RPMI8226 (cell line): ENCODE measurements around the gene CAMK4.

ENCODE experiments used
- DNase-seq: peaks from one replicate; pipeline ENCODE4 v3.0.0-alpha.2; 2015

CAMK4 gene

DNA sequence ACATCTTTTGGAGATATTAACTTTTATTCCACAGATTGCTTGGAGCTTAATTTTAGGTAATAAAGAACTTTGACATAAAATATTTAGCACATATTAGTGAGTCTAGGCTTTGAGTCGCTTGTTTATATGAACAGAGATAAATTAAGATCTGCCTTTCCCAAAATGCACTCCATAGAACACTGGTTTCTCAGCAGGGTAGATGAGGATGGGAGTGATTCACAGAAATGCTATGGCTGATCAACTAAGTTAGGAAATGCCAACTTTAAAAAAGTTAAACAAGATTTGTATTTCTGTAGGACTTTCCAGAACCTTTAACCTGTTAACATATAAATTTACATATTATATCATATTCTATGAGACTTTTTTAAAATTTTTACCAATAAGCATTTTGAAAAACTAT, 222.9 kb downstream of the CAMK4 start:
- DNase-seq = no peak

GRCh38 chr5:111447822-111448221, 223.6 kb downstream of the CAMK4 start:
- no peak for DNase-seq

DNA sequence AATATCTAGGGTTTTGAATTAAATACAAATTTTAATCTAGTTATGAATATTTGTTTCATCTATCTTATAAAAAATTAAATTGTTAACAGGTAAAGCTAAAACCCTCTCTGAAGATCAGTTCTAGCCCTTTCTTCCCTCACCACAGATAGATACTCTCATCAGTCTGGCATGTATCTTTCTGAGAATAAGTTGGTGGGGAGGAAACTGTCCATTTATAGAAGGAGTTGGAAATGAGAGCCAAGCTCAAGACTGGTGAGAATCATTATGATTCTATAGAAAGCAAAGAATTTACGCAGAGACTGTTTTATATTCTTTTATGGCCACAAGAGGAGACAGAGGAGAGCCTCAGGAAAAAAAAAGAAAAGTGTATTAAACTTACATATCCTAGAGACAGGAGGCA, 229.1 kb downstream of the CAMK4 start:
- DNase-seq = no peak

DNA sequence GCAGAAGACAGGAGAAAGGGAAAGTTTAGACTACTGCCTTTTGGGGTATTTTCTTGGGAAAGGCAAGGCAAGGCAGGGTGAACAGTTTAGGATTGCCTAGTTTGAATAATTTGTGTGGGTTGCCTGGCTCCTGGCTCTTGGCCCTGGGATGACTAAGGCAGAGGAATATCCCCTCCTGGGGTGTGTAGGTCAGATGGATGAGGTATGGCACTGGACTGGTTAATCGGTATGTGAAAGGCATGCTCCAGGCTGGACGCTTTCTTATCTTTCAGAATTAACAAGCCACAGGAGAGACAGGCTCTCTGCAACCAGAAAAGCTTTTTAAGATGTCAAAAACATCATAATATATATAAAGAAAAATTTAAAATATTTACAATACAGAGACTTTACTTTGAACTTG, 229.6 kb downstream of the CAMK4 start:
- no peak for DNase-seq

DNA sequence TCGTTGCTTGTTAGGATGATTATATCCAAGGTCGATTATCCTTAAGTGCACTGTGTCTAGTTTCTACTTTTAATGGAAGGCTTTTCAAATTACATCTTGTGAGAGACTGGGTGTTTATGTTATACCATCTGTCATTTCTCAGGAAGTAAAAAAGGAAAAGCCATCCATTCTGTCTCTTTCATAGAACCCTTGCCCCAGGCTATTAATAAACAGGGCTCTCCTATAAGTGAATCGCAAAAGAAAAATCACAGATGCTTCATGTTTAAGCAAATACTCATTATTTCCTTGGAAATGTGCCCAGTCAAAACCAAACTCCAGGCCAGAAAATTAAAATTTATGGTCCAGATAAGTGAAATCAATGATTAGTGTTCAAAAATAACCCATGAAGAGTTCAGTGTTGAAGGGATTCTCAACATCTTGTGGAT, 230.0 kb downstream of the CAMK4 start:
- no peak for DNase-seq

GRCh38 chr5:111454776-111455175, 230.6 kb downstream of the CAMK4 start:
- no peak for DNase-seq

DNA sequence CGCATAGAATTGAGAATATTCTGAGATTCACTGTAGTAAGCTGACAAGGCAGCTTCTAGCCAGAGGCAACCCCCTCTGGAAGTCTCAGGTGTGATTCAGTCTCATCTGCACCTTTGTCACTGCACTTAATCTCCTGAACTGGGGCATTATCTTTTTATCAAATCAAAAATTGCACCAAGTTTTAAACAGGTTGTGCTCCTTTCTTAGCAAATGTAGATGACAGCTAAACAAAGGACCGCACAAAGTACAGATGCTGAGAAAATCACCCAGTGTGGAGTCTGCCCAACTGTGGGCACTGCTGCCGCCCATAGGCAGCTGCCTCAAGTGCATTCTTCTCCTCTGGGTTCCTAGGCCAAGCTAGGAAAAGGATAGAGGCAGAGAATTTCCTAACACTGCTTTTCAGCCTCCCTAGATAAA, 237.1 kb downstream of the CAMK4 start:
- peak; percentile 20 for DNase-seq

- DNase-seq = no peak
Observed at GRCh38 chr5:111461934-111462333, 237.8 kb downstream of the CAMK4 start.

DNA sequence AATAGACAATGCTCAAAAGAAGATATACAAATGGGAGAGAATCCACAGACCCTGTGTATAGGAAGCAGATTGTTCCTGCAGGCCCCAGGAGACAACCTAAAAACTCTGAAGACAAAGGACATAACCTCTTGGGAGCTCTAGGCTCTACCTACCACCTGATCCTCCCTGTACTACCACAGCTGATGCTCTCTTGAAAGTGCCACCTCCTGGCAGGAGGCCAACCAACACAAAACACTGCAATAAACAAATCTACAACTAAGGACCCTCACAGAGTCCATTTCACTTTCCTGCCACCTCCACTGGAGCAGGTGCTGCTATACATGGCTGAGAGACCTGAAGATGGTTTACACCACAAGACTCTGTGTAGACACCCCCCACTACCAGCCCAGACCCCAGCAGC, 239.1 kb downstream of the CAMK4 start:
- no peak for DNase-seq

DNA sequence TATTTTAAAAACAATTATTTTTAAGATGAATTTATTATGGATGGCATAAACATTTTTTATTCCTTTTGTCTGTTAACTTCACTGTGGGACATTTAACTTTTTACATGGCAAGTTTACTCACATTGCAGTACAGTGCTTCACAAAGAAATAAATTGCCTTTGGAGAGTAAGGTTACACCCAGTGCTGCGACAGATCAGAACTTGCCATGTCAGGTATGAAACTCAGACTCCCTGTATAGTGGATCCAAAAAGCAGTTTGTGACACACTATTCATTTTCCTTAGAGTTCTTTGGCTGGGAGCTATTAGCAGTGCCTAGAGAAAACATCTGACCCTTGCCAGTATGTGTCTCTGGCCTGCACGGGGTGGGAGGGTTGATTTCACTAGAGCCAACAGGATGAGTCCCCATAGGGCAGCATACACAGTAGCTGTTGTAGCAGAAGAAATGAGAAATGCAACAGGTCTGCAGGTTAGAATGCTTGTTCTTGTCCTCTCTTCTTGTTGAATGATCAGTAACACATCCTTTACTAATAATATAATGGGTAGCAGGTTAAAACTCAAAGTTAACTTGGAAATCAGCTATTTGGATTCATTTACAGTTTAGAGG, 245.2 kb downstream of the CAMK4 start:
- no peak for DNase-seq

GRCh38 chr5:111469903-111470302, 245.7 kb downstream of the CAMK4 start:
- DNase-seq = peak; percentile 12

DNA sequence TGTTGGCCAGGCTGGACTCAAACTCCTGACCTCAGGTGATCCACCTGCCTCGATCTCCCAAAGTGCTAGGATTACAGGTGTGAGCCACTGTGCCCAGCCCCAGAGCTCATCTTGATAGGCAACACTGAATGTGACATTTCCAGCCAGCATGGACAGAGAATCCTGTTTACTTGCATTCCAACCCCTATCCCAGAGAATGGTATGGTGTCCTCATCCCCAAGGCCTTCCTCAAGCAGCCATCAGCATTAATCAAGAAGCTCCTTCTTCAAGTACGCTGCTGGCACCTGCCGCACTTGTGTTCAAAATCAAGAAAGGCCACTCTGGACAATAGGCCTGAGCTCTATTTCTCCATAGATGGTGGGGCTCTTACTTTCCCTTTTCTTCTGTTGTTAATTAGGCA, 247.9 kb downstream of the CAMK4 start:
- DNase-seq = no peak

DNA sequence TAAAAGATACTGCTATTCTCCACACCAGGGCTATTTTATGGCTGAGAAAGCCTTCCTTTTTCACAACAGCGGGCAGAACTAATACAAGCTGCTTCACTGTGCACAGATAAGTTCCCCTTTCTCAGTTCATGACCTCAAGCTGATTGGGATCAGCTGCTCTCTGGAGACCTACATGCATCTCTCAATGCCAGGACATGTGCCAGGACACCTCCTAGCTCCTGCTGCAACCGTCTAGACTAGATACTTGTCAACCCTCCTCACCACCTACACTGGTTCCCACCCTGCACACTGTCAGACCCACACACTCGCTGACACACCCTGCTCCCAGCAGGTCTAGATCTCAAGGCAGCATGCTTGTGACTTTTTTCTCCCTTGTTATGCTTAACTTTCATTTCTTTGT, 248.4 kb downstream of the CAMK4 start:
- DNase-seq = no peak

DNA sequence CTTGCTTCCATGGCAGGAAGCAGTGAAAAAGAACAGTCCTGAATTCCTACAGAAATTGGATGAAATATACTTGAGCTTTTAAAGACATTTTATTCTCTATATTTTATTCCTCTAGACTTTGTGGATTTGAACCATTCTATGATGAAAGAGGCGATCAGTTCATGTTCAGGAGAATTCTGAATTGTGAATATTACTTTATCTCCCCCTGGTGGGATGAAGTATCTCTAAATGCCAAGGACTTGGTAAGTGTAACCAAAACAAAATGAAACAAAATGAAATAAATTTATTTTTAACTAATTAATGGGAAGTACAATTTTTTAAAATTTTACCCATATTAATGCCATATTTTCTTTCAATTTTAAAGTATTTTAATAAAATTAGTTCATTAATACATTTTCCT, 254.1 kb downstream of the CAMK4 start:
- DNase-seq = no peak

DNA sequence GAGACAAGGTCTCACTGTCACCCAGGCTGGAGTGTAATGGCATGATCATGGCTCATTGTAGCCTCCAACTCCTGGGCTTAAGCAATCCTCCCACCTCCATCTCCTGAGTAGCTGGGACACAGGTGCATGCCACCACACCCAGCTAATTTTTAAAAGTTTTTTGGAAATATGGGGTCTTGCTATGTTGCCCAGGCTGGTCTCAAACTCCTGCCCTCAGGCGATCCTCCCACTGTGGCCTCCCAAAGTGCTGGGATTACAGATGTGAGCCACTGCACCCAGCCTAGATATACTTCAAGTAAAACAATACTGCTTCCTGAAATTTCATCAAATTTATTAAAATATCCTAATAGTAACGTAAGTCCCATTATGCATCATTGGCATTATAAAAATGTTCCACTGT, 254.7 kb downstream of the CAMK4 start:
- DNase-seq = no peak

- no peak for DNase-seq
Observed at GRCh38 chr5:111480346-111480745, 256.2 kb downstream of the CAMK4 start.

- no peak for DNase-seq
Observed at GRCh38 chr5:111486055-111486454, 261.9 kb downstream of the CAMK4 start.

- no peak for DNase-seq
Observed at GRCh38 chr5:111486926-111487325, 262.7 kb downstream of the CAMK4 start.

DNA sequence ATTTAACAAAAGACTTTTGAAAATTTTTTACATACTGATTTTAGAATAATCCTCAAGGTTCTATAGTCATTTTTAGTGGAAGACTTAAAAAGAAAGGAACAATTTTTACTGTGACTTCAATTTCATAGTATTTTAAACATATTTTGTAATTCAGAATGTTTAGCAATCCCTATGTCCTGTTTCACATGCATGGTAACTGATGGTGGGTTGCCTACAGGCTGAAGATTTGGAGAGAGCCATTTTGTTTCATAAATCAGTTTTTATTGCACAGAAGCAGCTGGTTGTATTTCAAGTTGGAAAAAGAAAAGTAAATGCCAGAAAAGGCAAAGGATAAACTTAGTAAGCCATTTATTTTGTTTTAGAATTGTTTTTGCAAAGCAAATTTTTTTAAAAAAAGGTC, 264.2 kb downstream of the CAMK4 start:
- no peak for DNase-seq

GRCh38 chr5:111493031-111493430, 268.8 kb downstream of the CAMK4 start:
- DNase-seq = no peak

GRCh38 chr5:111494355-111494999, 270.3 kb downstream of the CAMK4 start:
- no peak for DNase-seq

DNA sequence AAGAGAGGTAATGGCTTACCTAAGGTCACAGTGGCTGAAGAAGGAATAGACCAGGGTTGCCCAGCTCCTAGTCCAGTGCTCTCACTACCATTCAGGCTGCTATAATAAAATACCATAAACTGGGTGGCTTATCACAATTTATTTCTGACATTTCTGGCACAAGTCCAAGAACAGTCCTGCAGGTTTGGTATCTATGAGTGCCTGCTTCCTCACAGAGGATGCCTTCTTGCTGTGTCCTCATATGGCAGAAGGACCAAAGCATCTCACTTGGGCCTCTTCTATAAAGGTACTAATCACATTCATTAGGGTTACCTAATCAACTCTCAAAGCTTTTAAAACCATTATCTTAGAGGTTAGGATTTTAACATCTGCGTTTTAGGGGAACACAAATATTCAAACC, 271.0 kb downstream of the CAMK4 start:
- no peak for DNase-seq

DNA sequence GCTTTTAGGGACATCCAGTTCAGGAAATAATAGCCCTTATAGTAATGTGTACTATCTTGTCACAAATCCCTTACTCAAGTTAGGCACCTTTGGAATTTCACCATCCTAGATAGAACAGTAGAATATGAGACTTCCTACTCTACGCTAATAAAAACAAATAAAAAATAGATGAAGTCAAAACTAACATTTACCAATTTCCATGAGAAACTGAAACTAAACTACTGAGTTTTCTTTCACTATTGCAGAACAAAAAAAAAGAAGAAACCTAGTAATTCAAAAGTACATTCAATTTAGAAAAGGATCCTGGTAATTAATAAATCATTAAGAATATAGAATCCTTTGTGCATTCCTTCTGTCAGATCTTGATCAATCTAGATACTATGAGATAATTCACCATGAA, 274.2 kb downstream of the CAMK4 start:
- DNase-seq = no peak

DNA sequence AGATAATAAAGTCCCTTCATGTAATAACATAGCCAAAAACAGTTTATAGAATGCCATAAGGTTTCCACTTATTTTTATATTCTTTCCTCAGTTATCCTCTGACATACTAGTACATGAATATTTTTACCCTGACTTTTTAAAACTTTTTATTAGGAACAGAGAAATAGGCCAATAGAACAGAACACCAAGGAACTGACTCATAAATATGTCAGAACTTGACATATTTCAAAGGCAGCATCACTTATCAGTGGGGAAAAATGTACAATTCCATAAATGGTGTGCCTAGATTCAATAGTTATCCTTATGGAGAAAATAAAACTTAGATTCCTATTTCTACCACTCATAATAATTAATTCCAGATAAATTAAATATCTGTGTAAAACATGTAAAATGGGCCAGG, 278.8 kb downstream of the CAMK4 start:
- no peak for DNase-seq

GRCh38 chr5:111505096-111505495, 280.9 kb downstream of the CAMK4 start:
- DNase-seq = no peak
